Heart left ventricle (tissue), 13 donors: Measurements from ENCODE around the gene ANO4.

Experiments
- POLR2A ChIP-seq, 2 donors: fragments of 450-650 bp; IDR thresholded peaks; one replicate each; pipeline ENCODE4 v1.6.1; 2017; ENCODE audit warnings: antibody characterized with exemption in 2 of 2, mild to moderate bottlenecking in 2 of 2, moderate library complexity in 2 of 2
- TF ChIP-seq, protein P1 (sequence below), 12 donors: fragments of 200-600 bp; sonication (generic) in 4 of 12; IDR thresholded peaks; one replicate each; pipeline versions ENCODE4 v1.5.0 to v1.8.0; 2018 to 2022; ENCODE audit warnings: antibody characterized with exemption in 12 of 12, mild to moderate bottlenecking in 5 of 12
- donor health status: ischemic (EF 13 %, LVEDD 7.1; RV severe dilation, severe dysfunction).
- donor health status: DM: no; HTN: yes; CAD: no.
- donor health status: DM: no; HTN: no; CAD: no.
- donor health status: ischemic (EF 25% LVEDD 6.9; RV normal size, moderate dysfunction).
- donor health status: ischemic (EF 25% LVEDD 5.7; RV mildly dilated, moderate dysfunction).
- donor health status: ischemic (EF 35%, LVEDD 5.7; RV mildly dilated, moderate dysfunction).
- donor health status: nonischemic (EF 11% LVEDD 7.7; RV severe dilation, severe dysfunction).
- donor health status: DM: yes; HTN: yes; CAD: no.
- donor health status: PGD.
- donor health status: ischemic (EF 29% LVEDD 5.4; RV normal size, mild dysfunction).
- donor health status: nonischemic (EF 23%, LVEDD 6.1; RV moderate dilation, normal function).

DNA sequence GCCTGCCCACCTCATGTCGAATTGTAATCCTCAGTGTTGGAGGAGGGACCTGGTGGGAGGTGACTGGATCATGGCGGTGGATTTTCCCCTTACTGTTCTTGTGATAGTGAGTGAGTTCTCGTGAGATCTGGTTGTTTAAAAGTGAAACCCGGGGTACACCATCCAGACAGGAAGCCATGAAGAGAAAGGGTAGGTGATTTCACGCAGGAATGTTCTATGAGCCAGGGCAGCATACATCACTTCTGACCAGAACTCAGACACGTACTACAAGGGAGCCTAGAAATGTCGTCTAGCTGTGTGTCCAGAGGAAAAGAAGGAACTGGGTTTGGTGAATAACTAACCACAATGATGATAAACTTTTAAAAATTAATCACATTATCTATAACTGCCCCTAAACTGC, 80.6 kb downstream of the ANO4 start:
- TF ChIP-seq, protein P1, sequence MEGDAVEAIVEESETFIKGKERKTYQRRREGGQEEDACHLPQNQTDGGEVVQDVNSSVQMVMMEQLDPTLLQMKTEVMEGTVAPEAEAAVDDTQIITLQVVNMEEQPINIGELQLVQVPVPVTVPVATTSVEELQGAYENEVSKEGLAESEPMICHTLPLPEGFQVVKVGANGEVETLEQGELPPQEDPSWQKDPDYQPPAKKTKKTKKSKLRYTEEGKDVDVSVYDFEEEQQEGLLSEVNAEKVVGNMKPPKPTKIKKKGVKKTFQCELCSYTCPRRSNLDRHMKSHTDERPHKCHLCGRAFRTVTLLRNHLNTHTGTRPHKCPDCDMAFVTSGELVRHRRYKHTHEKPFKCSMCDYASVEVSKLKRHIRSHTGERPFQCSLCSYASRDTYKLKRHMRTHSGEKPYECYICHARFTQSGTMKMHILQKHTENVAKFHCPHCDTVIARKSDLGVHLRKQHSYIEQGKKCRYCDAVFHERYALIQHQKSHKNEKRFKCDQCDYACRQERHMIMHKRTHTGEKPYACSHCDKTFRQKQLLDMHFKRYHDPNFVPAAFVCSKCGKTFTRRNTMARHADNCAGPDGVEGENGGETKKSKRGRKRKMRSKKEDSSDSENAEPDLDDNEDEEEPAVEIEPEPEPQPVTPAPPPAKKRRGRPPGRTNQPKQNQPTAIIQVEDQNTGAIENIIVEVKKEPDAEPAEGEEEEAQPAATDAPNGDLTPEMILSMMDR (IDR thresholded peaks at IDR 0.05), result no peak
- TF ChIP-seq POLR2A (IDR thresholded peaks at IDR 0.05), result no peak
